Measurements from ENCODE around the gene KDM2B. TPM values are rescaled to one million over a fixed set of nuclear protein-coding genes. Genes with fewer than 3 reads are reported as not detected.

The KDM2B gene
- total RNA-seq, 2 experiments from 2014 or later = 76.1 to 76.6 TPM

DNA sequence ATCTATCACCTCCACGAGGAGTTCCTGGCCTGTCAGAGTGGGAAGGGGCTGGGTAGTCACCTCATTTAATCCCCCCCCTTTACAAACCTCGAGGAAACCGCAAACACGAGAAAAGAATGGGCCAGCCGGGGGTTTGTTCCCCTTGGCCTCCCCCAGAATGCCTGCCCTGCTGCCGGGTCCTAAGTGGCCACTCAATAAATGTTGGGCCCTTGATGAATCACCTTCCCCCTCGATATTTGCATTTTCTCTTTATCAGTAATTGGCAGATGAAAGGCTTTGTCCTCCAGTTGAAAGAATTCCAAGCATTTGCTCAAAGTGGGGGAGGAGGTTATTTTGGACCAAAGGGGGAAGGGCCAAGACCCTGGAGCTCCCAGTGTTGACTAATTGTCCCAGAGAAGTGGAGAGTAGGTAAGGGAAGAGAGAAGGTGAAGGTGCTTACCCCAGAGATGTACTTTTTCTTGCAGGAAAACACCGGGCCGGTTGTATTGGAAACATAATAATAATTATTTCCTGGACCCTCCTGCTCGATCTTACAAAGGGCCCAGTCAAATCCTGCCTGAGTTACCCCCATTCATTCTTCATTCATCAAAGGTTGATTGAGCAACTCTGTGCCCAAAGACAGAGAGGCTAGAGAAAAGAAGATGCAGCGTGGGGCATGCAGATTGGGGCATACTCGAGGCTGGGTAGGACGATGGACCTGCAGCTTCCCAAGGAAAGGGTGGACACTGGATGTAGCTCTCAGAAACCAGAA, 1.9 kb upstream of the KDM2B start:
- DNase-seq = no peak
- no peak for ATAC-seq
- Mint-ChIP-seq H3K4me1 (ENCODE audit: low read depth) (peaks cover 37% of the 10 kb centered on the region), H3K4me3 (peak overlapping the region; percentile 34), H3K27me3 (ENCODE audit: low read depth) (no peaks in the 10 kb centered on the region), H3K27ac (no peak overlapping the region), H3K36me3 (ENCODE audit: low read depth) (peaks cover 2% of the 10 kb centered on the region), H3K9me3 (ENCODE audit: insufficient read depth) (no peaks in the 10 kb centered on the region)
- ChIA-PET POLR2A (interaction anchor here (0.7 to 1.6 kb wide), 2 partner anchors 46 to 81 kb away, joined by 3 read pairs; no protein-coding TSS in a partner anchor), CTCF (interaction anchor here (6.7 kb wide), 1 partner anchor 43 kb away, joined by 57 read pairs; the partner anchor contains the start of gene ORAI1)

DNA sequence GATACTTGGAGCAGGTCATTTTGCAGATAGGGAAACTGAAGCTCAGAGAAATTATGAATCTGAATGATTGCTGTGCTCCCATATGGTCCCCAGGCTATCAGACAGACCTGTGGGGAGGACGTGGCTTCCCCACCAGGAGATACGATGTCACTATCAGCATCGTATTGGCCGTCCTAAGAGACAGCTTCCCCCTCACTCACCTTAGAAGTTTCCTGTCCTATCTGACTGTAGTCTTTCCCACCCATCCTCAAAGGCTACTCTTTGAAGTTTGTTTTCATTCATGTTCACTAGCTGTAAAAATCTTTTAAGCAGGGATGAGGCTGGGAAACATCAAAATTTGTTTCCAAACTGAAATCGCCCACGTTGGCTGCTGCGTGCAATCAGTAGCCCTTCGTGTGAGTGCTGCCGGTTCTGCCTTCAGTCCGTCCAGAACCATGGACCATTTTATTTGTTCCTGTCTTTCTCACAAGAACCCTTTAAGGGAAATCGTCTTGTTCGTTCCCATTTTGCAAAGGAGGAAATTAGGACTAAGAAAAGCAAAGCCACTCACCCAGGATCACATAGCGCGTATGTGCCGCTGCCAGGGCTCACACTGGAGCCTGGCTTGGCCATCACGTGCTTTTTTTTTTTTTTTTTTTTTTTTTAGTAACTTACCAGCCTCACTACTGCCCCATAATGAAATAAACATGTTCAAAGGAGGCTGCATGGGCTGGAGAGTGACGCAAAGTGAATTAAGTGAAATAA, 1.0 kb upstream of the KDM2B start:
- Mint-ChIP-seq H3K4me1 (ENCODE audit: low read depth) (peaks cover 43% of the 10 kb centered on the region), H3K9me3 (ENCODE audit: insufficient read depth) (no peaks in the 10 kb centered on the region), H3K27ac (peak overlapping the region; percentile 98), H3K27me3 (ENCODE audit: low read depth) (no peaks in the 10 kb centered on the region), H3K36me3 (ENCODE audit: low read depth) (peaks cover 5% of the 10 kb centered on the region), H3K4me3 (peak overlapping the region; percentile 98)
- ATAC-seq (peak; percentile 6), DNase-seq (no peak)
- POLR2A ChIA-PET = interaction anchor here (0.6 to 4.7 kb wide), 4 partner anchors 9 to 82 kb away, joined by 3 to 35 read pairs (median 18); partner anchors contain the start of gene ORAI1
- CTCF ChIA-PET = interaction anchor here (0.8 to 6.7 kb wide), 5 partner anchors 8 to 87 kb away, joined by 3 to 57 read pairs (median 5); partner anchors contain the start of gene ORAI1

DNA sequence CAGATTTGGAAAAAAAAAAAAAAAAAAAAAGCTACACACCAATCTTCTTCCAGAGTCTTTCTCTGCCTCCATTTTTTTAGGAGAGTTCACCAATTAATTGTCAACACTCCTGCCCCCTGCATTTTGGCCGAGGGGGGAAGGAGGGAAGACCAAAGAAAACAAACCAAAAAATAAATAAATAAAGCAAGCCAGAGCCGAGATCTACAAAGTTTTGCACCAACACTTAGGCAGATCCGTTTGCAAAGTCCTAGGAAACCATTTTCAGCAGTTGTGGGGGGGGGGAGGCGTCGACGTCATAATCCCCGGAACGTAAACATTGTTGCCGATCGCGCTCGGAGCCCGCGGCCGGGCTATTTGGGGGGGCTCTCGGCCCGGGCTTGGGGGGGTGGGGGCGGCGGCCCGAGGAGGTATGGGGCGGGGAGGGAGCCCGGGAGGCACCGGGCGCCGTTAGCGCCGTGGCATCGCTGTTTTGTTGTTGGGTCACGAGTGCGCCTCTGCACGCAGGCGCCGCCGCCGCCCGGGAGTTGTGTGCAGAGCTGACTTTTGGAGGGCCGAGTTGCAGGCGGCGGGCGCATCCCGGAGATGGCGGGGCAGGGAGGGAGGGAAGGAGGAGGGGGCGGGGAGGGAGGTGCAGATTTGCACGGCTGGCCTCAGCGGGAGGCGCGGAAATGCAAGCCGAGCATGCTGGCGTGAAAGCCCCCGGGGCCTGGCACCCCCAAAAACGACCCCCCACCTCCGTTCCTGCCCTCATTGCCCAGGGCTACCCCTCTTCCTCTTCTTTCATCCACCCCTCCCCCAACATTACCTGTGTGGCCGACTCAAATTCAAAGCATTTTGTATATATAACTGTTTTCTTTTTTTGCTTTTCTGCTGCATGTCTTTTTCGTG, 598 bp downstream of the KDM2B start:
- H3K4me1 Mint-ChIP-seq (ENCODE audit: low read depth) = peaks cover 36% of the 10 kb centered on the region
- H3K36me3 Mint-ChIP-seq (ENCODE audit: low read depth) = peaks cover 12% of the 10 kb centered on the region
- CTCF ChIA-PET = interaction anchor here (0.7 to 6.7 kb wide), 11 partner anchors 10 to 105 kb away, joined by 3 to 57 read pairs (median 5); partner anchors contain the start of gene ORAI1
- peak overlapping the region; percentile 98 for H3K4me3 Mint-ChIP-seq
- peak overlapping the region; percentile 98 for H3K27ac Mint-ChIP-seq
- H3K27me3 Mint-ChIP-seq (ENCODE audit: low read depth) = no peaks in the 10 kb centered on the region
- peak; percentile 76 for ATAC-seq
- no peaks in the 10 kb centered on the region for H3K9me3 Mint-ChIP-seq (ENCODE audit: insufficient read depth)
- peak; percentile 84 for DNase-seq
- POLR2A ChIA-PET = interaction anchor here (0.6 to 4.7 kb wide), 10 partner anchors 10 to 92 kb away, joined by 3 to 35 read pairs (median 5); partner anchors contain the start of gene ORAI1

- no peaks in the 10 kb centered on the region for H3K27me3 Mint-ChIP-seq (ENCODE audit: low read depth)
- DNase-seq (peak; percentile 51), ATAC-seq (peak; percentile 42)
- peaks cover 18% of the 10 kb centered on the region for H3K36me3 Mint-ChIP-seq (ENCODE audit: low read depth)
- H3K9me3 Mint-ChIP-seq (ENCODE audit: insufficient read depth) = no peaks in the 10 kb centered on the region
- peak overlapping the region; percentile 98 for H3K4me3 Mint-ChIP-seq
- H3K4me1 Mint-ChIP-seq (ENCODE audit: low read depth) = peaks cover 34% of the 10 kb centered on the region
- POLR2A ChIA-PET = interaction anchor here (0.6 to 4.7 kb wide), 10 partner anchors 11 to 93 kb away, joined by 3 to 35 read pairs (median 5); partner anchors contain the start of gene ORAI1
- H3K27ac Mint-ChIP-seq = peak overlapping the region; percentile 98
- CTCF ChIA-PET = interaction anchor here (0.7 to 6.7 kb wide), 14 partner anchors 11 to 215 kb away, joined by 3 to 57 read pairs (median 4); partner anchors contain the start of gene ORAI1
These were observed 1.5 kb downstream of the KDM2B start for GRCh38 chr12:121579190-121579791.

- Mint-ChIP-seq H3K4me1 (ENCODE audit: low read depth) (peaks cover 34% of the 10 kb centered on the region), H3K27ac (peak overlapping the region; percentile 75), H3K36me3 (ENCODE audit: low read depth) (peaks cover 22% of the 10 kb centered on the region), H3K27me3 (ENCODE audit: low read depth) (no peaks in the 10 kb centered on the region), H3K4me3 (peak overlapping the region; percentile 98), H3K9me3 (ENCODE audit: insufficient read depth) (no peaks in the 10 kb centered on the region)
- POLR2A ChIA-PET = interaction anchor here (1.0 to 4.7 kb wide), 4 partner anchors 12 to 48 kb away, joined by 3 to 35 read pairs (median 19); partner anchors contain the start of gene ORAI1
- CTCF ChIA-PET = interaction anchor here (0.7 to 6.7 kb wide), 9 partner anchors 13 to 216 kb away, joined by 3 to 57 read pairs (median 4); partner anchors contain the start of gene ORAI1
- DNase-seq (peak; percentile 43), ATAC-seq (peak; percentile 14)
These were observed 2.3 kb downstream of the KDM2B start for GRCh38 chr12:121578230-121579189.

- H3K4me3 Mint-ChIP-seq = peak overlapping the region; percentile 51
- ATAC-seq = no peak
- CTCF ChIA-PET = interaction anchor here (0.6 to 6.7 kb wide), 6 partner anchors 19 to 91 kb away, joined by 3 to 57 read pairs (median 5); partner anchors contain the start of gene ORAI1
These were observed 3.2 kb downstream of the KDM2B start for GRCh38 chr12:121577443-121578180.

GRCh38 chr12:121576851-121577391, 3.9 kb downstream of the KDM2B start:
- peaks cover 23% of the 10 kb centered on the region for H3K4me1 Mint-ChIP-seq (ENCODE audit: low read depth)
- POLR2A ChIA-PET = interaction anchor here (0.8 to 1.0 kb wide), 2 partner anchors 14 to 15 kb away, joined by 3 to 5 read pairs; no protein-coding TSS in a partner anchor
- H3K4me3 Mint-ChIP-seq = peak overlapping the region; percentile 51
- no peaks in the 10 kb centered on the region for H3K27me3 Mint-ChIP-seq (ENCODE audit: low read depth)
- ATAC-seq = no peak
- no peaks in the 10 kb centered on the region for H3K9me3 Mint-ChIP-seq (ENCODE audit: insufficient read depth)
- H3K27ac Mint-ChIP-seq = peak overlapping the region; percentile 57
- H3K36me3 Mint-ChIP-seq (ENCODE audit: low read depth) = peaks cover 27% of the 10 kb centered on the region
- CTCF ChIA-PET = interaction anchor here (0.6 to 6.7 kb wide), 7 partner anchors 18 to 134 kb away, joined by 3 to 57 read pairs (median 4); partner anchors contain the start of gene ORAI1
- DNase-seq = no peak

More at GRCh38 chr12:121577443-121578180, 3.2 kb downstream of the KDM2B start:
- Mint-ChIP-seq H3K27me3 (ENCODE audit: low read depth) (no peaks in the 10 kb centered on the region), H3K27ac (peak overlapping the region; percentile 57), H3K36me3 (ENCODE audit: low read depth) (peaks cover 22% of the 10 kb centered on the region), H3K9me3 (ENCODE audit: insufficient read depth) (no peaks in the 10 kb centered on the region), H3K4me1 (ENCODE audit: low read depth) (peaks cover 29% of the 10 kb centered on the region)
- POLR2A ChIA-PET = interaction anchor here (0.6 to 4.7 kb wide), 3 partner anchors 13 to 36 kb away, joined by 3 to 35 read pairs (median 3); no protein-coding TSS in a partner anchor
- DNase-seq = no peak

DNA sequence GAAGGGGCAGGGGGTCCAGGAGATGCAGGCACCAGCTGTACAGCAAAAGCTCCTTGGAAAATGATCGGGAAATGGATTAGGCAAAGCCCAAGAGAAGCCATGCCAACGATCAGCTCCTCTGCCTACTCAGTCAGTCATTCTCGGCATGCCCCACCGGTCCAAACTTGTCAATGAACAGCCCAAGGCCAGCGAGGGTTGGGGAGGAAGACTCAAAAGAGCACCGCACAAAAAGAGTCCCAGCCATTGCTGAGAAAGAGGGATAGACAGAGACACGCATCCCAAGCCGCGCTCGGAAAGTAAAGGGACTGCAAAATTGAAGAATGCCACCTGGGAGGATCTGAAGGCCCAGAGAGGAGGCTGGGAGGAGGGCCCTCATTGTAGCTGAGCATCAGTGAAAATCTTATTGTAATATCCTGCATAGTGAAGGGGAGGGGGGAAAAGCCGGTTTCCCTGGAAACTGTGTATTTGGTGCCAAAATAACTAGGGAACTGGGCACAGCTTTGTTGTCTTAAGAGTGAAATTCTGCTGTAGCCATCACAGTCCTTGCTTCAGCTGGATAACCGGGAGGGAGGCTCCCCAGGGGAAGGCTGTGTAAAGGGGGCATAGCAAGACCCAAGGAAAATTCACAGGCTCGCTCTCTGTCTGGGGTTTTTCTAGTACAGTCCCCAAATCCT, 4.7 kb downstream of the KDM2B start:
- no peak overlapping the region for H3K4me3 Mint-ChIP-seq
- no peaks in the 10 kb centered on the region for H3K9me3 Mint-ChIP-seq (ENCODE audit: insufficient read depth)
- H3K27me3 Mint-ChIP-seq (ENCODE audit: low read depth) = no peaks in the 10 kb centered on the region
- H3K4me1 Mint-ChIP-seq (ENCODE audit: low read depth) = peaks cover 15% of the 10 kb centered on the region
- H3K27ac Mint-ChIP-seq = no peak overlapping the region
- CTCF ChIA-PET = interaction anchor here (0.6 to 6.7 kb wide), 9 partner anchors 17 to 133 kb away, joined by 3 to 57 read pairs (median 3); partner anchors contain the start of gene ORAI1
- no peak for ATAC-seq
- DNase-seq = no peak
- H3K36me3 Mint-ChIP-seq (ENCODE audit: low read depth) = peaks cover 32% of the 10 kb centered on the region
- POLR2A ChIA-PET = interaction anchor here (0.8 to 1.0 kb wide), 3 partner anchors 14 to 97 kb away, joined by 3 to 5 read pairs (median 3); no protein-coding TSS in a partner anchor

All from activated CD8-positive, alpha-beta T cell treated with anti-CD3 and anti-CD28 coated beads, Interleukin-2, amount 10 ng/mL, durations not matched to agents 7 days and 5 days (primary cell).